GM19455 (cell line): ENCODE measurements around the gene HOOK2.
A peak's percentile ranks its signal among the peaks of the same experiment; 100 is the strongest.
"Not testable (repeated sequence)": the region's sequence is repeated elsewhere in the genome, so short reads cannot be mapped to it uniquely, and the experiment has no call there.

ENCODE experiments used
- ATAC-seq: cut with Tn5 transposase; IDR thresholded peaks from one replicate; pipeline ENCODE4 v1.9.1; 2021; ENCODE audit not compliant: unreplicated experiment

HOOK2 gene

DNA sequence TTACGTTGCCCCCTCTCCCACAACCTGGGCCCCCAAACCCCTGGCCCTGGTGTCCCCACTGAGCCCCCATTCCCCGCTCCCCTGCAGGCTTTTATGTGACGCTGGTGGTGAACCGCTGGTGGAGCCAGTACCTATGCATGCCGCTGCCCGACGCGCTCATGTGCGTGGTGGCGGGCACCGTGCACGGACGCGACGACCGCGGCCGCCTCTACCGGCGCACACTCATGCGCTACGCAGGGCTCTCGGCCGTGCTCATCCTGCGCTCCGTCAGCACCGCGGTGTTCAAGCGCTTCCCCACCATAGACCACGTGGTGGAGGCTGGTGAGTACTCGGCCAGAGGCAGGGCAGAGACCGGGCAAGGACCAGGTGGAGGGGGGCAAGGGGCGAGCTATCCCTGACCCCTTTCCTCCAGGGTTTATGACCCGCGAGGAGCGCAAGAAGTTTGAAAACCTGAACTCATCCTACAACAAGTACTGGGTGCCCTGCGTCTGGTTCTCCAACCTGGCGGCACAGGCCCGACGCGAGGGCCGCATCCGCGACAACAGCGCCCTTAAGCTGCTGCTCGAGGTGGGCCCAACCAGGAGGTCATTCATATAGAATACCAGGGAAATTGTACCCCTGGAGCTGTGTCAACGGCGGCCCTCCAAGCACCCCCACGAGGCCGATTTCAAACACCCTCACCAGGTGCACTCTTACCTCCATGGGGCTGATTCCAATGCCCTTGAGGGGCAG, 20.7 kb downstream of the HOOK2 start:
- no peak for ATAC-seq

DNA sequence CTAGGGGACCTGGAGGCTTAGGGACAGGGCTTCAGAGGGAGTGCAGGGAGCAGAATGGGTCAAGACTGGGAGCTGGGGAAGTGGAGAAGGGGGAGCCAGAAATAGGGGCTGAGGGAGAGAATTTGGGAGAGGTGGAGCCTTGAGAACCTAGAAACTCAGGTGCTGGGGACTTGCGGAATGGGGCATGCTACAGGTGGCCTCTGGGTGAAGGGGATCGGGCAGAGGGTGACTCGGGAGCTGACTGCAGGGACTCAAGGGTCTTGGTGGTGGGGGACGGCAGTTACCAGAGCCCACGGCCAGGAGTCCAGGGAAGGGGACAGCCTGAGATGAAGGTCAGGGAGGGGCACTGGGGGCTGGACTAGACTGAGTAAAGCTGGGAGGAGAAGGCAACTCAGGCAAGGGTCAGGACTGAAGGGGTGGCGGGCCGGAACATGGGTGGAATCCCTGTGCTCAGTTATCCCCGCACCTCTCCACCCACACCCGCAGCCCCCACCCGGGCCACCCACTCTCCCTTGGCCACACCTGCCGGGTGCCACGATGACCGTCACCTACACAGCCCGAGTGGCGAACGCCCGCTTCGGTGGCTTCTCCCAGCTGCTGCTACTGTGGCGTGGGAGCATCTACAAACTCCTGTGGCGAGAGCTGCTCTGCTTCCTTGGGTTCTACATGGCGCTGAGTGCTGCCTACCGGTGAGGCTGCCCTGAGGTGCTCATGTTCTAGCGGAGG, 23.1 kb downstream of the HOOK2 start:
- ATAC-seq = no peak

DNA sequence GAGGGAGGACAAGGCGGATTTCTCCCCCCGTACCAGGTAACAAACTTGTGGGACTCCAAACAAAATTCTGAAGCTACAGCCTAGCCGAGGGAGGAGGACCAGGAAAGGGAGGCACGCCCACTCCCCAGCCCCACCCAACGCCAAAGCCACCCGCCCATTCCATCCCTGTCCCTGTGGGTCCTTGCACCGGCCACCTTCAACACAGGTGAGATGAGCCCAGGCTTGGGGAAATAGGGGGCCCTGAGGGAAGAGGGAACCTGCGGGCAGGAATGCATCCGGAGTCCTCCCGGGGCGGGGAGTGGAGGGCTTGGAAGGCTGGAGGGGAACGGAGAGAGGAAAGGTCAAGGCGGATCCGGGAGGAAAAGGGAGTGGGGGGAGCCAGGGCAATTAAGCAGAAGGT, 23.7 kb downstream of the HOOK2 start, which contains the start of gene BEST2:
Gene BEST2, plus strand, starts transcription at position 157 of the 400 bp plus-strand sequence. CDS start 802 bp downstream, outside the sequence.
- no peak for ATAC-seq

DNA sequence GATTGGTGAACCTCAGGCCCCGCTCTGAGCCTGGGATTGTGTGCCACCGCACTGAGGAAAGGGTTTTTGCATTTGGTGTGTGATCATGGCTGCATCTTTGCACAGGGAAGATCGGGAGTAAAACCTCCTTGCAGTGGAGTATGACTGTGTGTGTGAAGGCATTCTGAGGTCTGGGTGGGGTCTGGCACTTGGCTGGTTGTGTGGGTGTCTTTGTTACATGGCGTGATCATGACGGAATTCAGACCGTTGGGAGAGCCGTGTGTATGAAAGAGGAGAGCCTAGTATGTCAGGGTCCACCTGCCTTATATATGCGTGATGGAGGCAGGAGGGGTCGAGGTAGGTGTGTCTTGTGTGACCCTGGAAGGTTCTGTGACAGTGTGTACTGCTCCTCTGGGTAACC, 24.5 kb downstream of the HOOK2 start:
- no peak for ATAC-seq

DNA sequence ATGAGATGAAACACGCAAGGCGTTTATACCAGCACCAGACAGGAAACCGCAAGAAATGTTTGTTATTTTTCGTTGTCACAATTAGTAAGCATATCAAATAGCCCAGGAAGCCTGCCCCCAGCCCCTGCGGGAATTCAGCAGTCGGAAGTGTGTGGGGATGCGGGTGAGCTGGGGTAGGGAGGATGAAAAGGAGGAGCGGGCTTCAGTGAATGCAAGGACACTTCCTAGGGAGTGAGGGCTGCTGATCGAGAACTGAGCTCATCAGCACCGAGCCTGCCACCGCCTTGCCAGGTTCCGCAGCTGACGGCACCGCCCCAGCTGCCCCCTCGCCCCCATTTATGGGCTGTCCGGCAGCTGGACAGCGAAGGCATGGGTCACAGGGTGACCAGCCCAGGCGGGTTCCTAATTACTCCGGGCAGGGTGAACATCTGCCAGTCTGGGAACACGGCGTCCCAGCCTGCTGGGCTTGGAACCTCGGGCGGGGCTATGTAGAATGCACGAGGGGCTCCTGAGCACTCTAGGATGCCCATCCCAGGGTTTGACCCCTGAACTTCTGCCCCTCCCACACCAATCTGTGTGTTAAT, 25.3 kb downstream of the HOOK2 start:
- no peak for ATAC-seq

DNA sequence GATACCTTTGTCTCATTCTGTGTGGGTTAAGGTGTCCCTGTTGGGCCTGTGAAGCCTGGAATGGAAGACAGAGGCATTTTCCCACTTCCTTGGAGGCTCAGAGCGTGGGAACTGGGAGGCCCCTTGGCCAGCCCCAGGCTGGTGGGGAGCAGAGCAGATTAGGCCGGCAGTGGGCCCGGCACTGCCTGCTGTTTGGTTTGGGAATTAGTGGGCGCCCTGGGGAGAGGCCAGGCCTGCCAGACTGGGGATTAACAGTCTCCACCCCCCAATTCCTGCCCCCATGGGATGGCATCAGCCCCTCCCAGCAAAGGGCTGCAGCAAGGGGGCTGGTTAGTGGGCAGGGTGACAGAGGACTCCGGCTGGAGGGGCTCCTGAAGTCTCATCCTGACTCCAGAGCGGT, 26.9 kb downstream of the HOOK2 start:
- ATAC-seq = no peak

DNA sequence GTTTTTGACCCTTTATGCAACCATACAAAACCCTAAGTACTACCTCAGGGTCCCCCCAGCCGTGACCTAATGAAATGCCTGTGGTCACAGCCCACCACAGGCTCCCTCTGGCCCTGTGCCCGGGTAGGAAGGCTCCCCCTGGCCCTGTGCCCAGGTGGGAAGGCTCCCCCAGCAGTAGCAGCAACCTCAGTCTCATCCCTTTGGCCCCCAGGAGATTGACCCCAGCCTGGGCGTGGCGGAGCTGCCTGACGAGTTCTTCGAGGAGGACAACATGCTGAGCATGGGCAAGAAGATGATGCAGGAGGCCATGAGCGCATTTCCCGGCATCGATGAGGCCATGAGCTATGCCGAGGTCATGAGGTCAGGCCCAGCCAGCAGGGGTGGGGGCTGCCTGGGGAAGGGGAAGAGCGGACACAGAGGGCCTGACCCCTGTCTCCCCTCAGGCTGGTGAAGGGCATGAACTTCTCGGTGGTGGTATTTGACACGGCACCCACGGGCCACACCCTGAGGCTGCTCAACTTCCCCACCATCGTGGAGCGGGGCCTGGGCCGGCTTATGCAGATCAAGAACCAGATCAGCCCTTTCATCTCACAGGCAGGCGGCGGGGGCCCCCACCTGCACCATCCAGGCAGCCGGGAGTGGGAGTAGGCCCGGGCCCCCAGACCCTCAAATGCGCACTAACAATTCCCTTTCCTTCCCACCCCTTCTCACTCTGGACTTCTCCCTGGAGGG, 30.0 kb downstream of the HOOK2 start:
- ATAC-seq = no peak

DNA sequence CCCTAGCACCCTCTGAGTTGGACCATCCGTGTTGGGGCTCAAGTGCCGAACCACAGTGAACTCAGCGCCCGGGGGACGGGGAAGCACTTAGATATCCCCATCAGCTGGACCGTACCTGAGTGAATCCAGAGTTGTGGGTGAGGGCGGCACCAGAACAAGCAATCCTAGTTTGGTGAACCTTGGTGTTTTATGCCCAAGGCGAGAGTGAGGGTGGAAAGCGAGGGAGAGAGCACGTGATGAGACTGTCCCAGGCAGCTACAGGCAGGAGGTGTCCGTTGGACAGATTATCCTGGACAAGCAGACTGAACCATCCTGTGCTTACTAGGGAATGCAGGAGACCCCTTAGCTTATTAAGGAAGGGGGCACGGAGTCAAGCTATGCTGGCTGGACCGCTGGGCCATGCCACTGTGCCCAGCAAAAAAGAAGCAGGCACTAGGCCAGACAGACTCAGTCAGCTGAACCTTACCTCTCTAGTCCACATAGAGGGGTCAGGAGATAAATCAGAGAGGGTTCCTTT, 37.5 kb downstream of the HOOK2 start:
- no peak for ATAC-seq

DNA sequence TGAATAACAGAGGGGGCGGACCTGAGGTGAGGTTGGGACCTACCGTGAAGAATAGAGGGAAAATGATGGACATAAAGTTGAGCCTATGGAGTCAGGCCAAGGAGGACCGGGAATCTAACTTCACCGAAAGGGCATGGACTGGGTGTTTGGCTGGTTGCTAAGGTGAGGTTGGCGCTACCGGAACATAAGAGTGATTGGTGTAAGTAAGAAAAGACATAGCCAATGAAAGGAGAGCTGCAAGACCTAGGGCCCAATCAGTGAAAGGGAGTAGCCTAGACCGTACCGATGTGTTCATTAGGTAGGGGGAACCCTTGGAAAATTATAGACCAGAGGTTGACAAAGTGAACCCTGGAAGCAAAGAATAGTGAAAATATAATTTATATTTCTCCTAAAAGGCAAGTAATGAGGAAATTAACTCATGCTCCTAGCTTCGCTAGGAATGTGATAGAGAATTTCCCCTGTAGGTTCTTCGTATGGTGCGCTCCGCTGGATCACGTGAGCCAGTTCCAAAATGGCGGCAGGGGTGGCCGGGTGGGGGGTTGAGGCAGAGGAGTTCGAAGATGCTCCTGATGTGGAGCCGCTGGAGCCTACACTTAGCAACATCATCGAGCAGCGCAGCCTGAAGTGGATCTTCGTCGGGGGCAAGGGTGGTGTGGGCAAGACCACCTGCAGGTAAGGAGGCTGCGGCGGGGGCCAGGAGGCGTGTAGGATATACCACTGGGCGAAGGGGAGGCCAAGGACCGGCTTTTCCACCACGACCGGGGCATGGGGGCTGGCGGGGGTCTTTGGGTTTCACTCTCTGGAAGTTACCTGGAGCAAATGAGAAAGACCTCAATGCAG, 38.1 kb downstream of the HOOK2 start, which contains the start of gene GET3:
Gene GET3, plus strand, starts transcription at position 503 of the 840 bp plus-strand sequence. Its CDS starts 9 bp downstream, at position 512.
- ATAC-seq = peak; percentile 58

DNA sequence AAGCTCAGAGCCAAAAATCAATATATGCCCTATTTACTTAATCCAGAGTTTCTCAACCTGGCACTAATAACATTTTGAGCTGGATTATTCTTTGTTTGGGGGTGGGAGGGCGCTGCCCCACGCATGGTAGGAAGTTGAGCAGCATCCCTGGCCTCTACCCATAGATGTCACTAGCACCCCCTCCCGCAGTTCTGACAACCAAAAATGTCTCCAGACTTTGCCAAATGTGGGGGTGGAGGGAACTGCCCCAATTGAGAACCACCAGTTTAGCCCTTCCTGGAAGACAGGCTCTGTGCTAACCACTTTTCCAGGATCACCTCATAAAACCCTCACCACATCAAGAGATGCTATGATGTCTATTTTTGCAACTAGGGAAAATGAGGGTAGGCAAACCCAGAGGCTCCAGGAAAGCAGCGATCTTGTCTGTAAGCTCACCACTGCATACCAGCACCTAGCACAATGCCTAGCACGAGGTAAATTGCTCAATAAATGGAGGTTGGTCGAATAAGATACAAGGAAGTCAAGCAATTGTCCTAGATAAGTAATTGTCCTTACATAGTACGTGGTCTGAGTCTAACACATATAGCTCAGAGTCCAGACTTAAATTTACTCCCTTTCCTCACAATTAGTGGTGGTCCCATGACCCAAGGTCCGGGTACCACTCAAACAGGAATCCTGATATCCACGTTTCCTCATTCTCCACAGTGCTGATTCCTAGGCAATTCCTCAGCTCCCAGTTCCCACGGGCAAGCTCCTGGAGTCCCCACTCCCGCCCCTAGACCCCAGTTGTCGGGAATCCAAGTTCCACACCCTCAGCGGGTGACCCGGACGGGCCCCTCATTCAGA, 41.8 kb downstream of the HOOK2 start:
- ATAC-seq = no peak

DNA sequence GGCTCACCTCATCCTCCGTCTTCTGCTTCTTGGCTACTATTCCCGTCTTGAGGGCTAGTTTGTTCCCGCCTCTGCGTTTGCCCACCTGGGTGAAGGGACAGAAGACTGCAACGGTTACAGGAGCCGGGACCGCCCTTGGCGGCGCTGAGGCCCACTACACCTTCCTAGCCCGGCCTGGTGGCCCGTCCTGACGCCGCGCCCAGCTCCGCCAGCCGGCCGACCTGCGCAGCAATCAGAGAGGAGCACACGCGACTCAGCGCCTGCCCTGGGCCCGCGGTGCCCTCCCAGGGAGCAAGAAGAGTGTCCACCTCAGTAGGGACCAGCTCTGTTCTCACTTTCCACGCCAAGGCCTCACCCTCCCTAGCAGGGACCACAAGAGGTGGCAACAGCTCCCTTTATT, 44.0 kb downstream of the HOOK2 start:
- no peak for ATAC-seq

DNA sequence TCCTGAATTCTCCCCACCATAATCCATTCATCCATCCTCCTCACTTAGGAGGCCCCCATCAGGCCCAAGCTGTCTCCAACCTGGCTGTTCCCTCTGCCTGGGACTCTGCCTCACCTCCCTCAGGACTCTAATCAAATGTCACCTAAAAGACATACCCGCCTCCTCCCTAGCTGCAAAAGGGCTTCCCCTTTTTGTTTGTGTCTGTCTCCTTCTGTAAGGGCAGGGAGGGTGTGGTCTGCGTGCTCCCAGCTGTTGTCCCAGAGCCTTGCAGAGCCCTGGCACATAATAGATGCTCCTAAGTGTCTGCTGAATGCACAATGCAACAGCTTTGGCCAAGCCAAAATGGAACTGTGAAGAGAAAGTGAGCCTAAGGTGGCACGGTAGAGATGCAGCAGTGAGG, 45.3 kb downstream of the HOOK2 start:
- no peak for ATAC-seq

DNA sequence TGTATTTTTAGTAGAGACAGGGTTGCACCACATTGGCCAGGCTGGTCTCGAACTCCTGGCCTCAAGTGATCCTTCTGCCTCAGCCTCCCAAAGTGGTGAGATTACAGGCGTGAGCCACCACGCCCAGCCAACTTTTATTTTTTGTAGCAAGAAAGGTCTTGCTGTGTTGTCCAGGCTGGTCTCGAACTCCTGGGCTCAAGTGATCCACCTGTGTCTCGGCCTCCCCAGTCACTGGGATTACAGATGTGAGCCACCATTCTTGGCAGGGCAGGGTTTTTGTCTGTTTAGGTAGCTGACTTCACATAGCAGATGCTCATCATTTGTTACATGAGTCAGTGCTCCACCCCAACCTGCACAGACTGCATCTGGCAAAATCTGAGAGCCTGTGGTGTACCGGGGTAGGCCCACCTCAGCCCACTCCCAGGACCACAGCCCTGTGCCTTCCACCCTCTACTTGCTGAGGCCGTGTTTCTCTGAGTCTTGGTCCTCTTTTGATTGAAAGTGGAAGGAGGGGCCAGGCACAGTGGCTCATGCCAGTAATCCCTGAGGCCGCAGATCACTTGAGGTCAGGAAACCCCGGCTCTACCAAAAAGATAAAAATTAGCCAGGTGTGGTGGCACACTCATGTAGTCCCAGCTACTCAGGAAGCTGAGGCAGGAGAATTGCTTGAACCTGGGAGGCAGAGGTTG, 47.5 kb downstream of the HOOK2 start:
- no peak for ATAC-seq

DNA sequence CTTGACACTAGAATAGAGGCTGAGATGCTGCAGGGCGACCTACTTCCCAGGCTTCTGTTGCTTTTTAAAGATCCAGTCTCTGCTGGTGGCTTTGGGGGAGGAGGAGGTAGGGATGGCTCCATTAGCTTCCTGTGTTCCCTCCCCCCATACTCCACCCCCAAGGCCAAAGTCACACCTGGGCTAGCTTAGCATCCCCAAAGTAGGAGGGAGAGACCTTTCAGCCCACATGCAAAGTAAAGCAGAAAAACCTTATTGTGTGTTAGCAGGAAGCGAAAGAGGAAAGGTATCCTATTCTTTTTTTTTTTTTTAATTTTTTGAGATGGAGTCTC, 48.4 kb downstream of the HOOK2 start:
- ATAC-seq = no peak

DNA sequence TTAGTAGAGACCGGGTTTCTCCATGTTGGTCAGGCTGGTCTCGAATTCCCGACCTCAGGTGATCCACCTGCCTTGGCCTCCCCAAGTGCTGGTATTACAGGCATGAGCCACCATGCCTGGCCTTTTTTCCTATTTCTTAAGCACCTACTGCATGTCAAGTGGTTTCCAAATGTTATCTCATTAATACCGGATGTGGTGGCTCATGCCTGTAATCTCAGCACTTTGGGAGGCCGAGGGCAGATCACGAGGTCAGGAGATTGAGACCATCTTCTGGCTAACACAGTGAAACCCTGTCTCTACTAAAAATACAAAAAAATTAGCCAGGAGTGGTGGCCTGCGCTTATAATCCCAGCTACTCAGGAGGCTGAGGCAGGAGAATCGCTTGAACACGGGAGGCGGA, 49.7 kb downstream of the HOOK2 start:
- ATAC-seq = not testable (repeated sequence)

DNA sequence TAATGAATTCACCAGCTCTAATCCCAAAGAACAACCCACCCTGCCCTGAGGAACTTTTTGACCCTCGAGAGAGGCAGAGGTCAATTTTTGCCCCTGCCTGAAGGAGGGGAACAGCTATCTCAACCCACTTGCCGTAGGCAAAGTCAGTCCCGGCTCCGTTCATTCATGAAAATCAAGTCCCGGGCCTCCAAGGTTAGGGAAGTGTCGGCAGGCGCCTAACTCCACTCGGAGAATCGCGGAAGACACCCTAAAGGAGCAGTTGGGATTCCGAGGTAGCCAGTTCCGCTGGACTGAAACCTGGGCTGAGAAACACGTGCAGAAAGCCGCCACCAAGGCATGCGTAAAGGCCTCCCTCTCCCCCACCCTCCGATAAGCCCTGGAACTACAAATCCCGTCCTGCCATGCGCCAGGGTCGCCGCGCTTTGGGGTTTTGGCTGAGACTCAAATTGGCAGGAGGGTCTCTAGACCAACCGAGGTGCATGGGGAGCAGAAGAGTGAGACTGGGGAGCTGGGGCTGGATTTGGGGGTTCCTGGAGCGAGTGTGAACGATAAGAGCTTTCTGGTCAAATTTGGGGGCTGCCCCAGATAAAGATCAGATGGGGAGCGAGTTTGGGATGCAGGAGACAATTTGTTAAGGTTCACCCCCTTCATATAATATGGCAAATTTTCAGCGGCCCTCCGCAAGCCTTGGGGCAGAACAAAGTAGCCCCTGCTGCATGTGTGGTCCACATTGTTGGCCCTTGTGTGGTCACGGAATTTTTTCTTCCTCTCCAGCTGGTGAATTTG, 51.5 kb downstream of the HOOK2 start, which contains the start of gene TNPO2:
Gene TNPO2, minus strand, starts transcription at position 292 of the 786 bp plus-strand sequence. CDS start 2,955 bp downstream, outside the sequence.
- ATAC-seq = no peak

DNA sequence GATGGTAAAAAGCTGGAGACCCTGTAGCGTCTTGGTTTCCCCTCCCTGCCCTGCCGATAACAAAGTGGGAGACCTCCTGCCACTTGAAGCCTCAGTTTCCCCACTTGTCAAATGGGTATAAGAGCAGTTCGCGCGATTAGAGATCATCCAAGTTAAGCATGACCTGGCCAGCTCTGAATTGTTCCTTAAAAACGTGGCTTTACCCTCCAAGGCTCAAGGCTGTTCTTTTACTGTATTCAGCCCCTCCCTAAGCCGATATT, 52.0 kb downstream of the HOOK2 start:
- ATAC-seq = no peak
